ENCODE results near the gene USP47.

DNA sequence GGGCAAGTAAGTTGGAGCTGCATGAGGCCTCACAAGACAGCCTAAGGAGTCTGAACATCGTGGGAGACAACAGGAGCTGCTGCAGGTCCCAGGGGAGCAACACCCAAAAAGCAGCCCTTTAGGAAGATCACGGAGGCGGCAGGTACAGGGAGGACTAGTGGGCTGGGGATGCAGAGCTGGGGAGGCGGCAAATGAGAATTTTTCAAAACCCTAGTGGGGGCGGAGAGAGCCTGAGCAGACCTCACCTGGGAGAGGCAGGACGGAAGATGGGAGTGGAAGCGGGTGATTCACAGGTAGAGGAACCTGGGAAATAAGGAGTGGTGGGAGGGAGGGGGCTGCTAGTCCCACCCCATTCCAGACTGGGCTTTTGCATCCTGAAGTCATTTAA, 124.6 kb downstream of the USP47 start:
- TF ChIP-seq, protein P1, sequence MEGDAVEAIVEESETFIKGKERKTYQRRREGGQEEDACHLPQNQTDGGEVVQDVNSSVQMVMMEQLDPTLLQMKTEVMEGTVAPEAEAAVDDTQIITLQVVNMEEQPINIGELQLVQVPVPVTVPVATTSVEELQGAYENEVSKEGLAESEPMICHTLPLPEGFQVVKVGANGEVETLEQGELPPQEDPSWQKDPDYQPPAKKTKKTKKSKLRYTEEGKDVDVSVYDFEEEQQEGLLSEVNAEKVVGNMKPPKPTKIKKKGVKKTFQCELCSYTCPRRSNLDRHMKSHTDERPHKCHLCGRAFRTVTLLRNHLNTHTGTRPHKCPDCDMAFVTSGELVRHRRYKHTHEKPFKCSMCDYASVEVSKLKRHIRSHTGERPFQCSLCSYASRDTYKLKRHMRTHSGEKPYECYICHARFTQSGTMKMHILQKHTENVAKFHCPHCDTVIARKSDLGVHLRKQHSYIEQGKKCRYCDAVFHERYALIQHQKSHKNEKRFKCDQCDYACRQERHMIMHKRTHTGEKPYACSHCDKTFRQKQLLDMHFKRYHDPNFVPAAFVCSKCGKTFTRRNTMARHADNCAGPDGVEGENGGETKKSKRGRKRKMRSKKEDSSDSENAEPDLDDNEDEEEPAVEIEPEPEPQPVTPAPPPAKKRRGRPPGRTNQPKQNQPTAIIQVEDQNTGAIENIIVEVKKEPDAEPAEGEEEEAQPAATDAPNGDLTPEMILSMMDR (IDR thresholded peaks at IDR 0.05; ENCODE audit: poor library complexity, severe bottlenecking): no peak
- no peak for TF ChIP-seq EP300 (conservative IDR thresholded peaks at IDR 0.05; ENCODE audit: poor library complexity, severe bottlenecking)
